OCI-LY1 (cell line): ENCODE measurements around the gene HECW1.

Experiments used
- H2AFZ ChIP-seq: fragments of 200-600 bp; sonication (generic), shearing (Covaris generic); 2 replicates; pipeline ENCODE4 v1.6.0; 2014; ENCODE audit warnings: antibody characterized with exemption, mild to moderate bottlenecking, low read length
- H3F3A ChIP-seq: fragments of 200-600 bp; sonication (generic), shearing (Covaris generic); 2 replicates; pipeline ENCODE4 v1.6.0; 2014; ENCODE audit warnings: mild to moderate bottlenecking, antibody characterized with exemption, low read length, moderate library complexity; ENCODE audit not compliant: insufficient read depth
- H3K27ac ChIP-seq: fragments of 200-600 bp; sonication (generic); 2 replicates; pipeline ENCODE4 v1.5.1; 2014; ENCODE audit warnings: low read length, mixed run types, mild to moderate bottlenecking, low read depth; ENCODE audit not compliant: poor library complexity, severe bottlenecking
- H3K27me3 ChIP-seq: fragments of 200-600 bp; sonication (generic); 2 replicates; pipeline ENCODE4 v1.6.0; 2014; ENCODE audit warnings: antibody characterized with exemption, mild to moderate bottlenecking, low read length, moderate library complexity; ENCODE audit not compliant: insufficient read depth
- H3K36me3 ChIP-seq: fragments of 200-600 bp; sonication (generic); 2 replicates; pipeline ENCODE4 v1.6.1; 2014; ENCODE audit warnings: mild to moderate bottlenecking, antibody characterized with exemption, low read length, moderate library complexity, mixed read lengths; ENCODE audit not compliant: insufficient read depth
- H3K4me1 ChIP-seq: fragments of 200-600 bp; sonication (generic); 2 replicates; pipeline ENCODE4 v1.5.1; 2014; ENCODE audit warnings: mild to moderate bottlenecking, low read length, moderate library complexity; ENCODE audit not compliant: insufficient read depth, severe bottlenecking
- H3K4me2 ChIP-seq: fragments of 200-600 bp; sonication (generic), shearing (Covaris generic); 2 replicates; pipeline ENCODE4 v1.6.1; 2014; ENCODE audit warnings: low read length
- H3K4me3 ChIP-seq: fragments of 200-600 bp; sonication (generic); 2 replicates; pipeline ENCODE4 v1.5.1; 2014; ENCODE audit warnings: low read length, low read depth, mild to moderate bottlenecking, mixed read lengths; ENCODE audit not compliant: poor library complexity, severe bottlenecking
- H3K79me2 ChIP-seq: fragments of 200-600 bp; shearing (Covaris generic); 2 replicates; pipeline ENCODE4 v1.6.1; 2016; ENCODE audit warnings: mixed run types, low read length, mixed read lengths; ENCODE audit not compliant: insufficient read depth
- H3K9ac ChIP-seq: fragments of 200-600 bp; sonication (generic), shearing (Covaris generic); 2 replicates; pipeline ENCODE4 v1.6.1; 2014; ENCODE audit warnings: mild to moderate bottlenecking, low read length, mixed read lengths
- H3K9me2 ChIP-seq: fragments of 200-600 bp; sonication (generic), shearing (Covaris generic); 2 replicates; pipeline ENCODE4 v1.6.1; 2014; ENCODE audit warnings: low read depth, mild to moderate bottlenecking, low read length, mixed read lengths
- H3K9me3 ChIP-seq: fragments of 200-600 bp; shearing (Covaris generic); 2 replicates; pipeline ENCODE4 v1.6.1; 2014; ENCODE audit warnings: low read length, mixed read lengths
- H4K20me1 ChIP-seq: fragments of 200-600 bp; sonication (generic), shearing (Covaris generic); 2 replicates; pipeline ENCODE4 v1.6.0; 2016; ENCODE audit warnings: mild to moderate bottlenecking, low read length; ENCODE audit not compliant: insufficient read depth
- EZH2 ChIP-seq: fragments of 200-600 bp; sonication (generic), shearing (Covaris generic); IDR thresholded peaks from 2 replicates; pipeline ENCODE4 v1.8.0; 2017; ENCODE audit warnings: borderline replicate concordance, mixed run types, mild to moderate bottlenecking, antibody characterized with exemption, low read length, moderate library complexity, mixed read lengths
- TF ChIP-seq, protein P1 (sequence below): fragments of 200-600 bp; sonication (generic), shearing (Covaris generic); IDR thresholded peaks from 2 replicates; pipeline ENCODE4 v1.5.1; 2017; ENCODE audit warnings: mild to moderate bottlenecking, antibody characterized with exemption, low read length, moderate library complexity, mixed read lengths

HECW1 gene

DNA sequence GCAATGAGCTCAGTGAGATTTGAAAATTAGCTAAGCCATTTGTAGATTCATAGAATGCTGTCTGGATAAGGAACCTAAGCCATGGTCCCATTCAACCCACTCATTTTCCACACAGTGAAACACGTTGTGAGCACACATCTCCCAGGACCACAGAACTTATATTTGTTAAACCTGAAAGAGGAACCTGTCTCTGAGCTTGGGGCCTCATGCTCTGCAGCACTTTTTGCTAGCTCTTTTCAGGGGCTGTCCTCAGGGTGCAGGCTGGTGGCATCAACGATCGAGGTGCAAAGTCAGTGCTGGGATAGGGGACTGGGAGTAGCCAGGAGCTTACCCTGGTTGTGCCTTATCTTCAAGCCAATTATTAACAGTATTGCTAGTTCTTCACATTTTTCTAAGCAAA lies 11.9 kb downstream of the HECW1 start:
- H4K20me1 ChIP-seq, result no peaks in the 10 kb centered on the region
- H3K4me3 ChIP-seq, result no peak overlapping the region
- H3K36me3 ChIP-seq, result no peaks in the 10 kb centered on the region
- H3K9me3 ChIP-seq, result no peaks in the 10 kb centered on the region
- H2AFZ ChIP-seq, result no peak overlapping the region
- no peak overlapping the region for H3K9ac ChIP-seq
- no peaks in the 10 kb centered on the region for H3K9me2 ChIP-seq
- TF ChIP-seq EZH2, result no peak
- TF ChIP-seq, protein P1, sequence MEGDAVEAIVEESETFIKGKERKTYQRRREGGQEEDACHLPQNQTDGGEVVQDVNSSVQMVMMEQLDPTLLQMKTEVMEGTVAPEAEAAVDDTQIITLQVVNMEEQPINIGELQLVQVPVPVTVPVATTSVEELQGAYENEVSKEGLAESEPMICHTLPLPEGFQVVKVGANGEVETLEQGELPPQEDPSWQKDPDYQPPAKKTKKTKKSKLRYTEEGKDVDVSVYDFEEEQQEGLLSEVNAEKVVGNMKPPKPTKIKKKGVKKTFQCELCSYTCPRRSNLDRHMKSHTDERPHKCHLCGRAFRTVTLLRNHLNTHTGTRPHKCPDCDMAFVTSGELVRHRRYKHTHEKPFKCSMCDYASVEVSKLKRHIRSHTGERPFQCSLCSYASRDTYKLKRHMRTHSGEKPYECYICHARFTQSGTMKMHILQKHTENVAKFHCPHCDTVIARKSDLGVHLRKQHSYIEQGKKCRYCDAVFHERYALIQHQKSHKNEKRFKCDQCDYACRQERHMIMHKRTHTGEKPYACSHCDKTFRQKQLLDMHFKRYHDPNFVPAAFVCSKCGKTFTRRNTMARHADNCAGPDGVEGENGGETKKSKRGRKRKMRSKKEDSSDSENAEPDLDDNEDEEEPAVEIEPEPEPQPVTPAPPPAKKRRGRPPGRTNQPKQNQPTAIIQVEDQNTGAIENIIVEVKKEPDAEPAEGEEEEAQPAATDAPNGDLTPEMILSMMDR, result no peak
- no peaks in the 10 kb centered on the region for H3K79me2 ChIP-seq
- H3K4me2 ChIP-seq, result no peak overlapping the region
- H3K27me3 ChIP-seq, result no peaks in the 10 kb centered on the region
- H3K4me1 ChIP-seq, result no peaks in the 10 kb centered on the region
- H3K27ac ChIP-seq, result no peak overlapping the region
- no peaks in the 10 kb centered on the region for H3F3A ChIP-seq

- Histone ChIP-seq H2AFZ (no peak overlapping the region), H3K9ac (no peak overlapping the region), H3K79me2 (no peaks in the 10 kb centered on the region), H3K27ac (no peak overlapping the region), H3K36me3 (no peaks in the 10 kb centered on the region), H3K9me3 (no peaks in the 10 kb centered on the region), H3K4me1 (no peaks in the 10 kb centered on the region), H3K4me2 (no peak overlapping the region), H3K9me2 (no peaks in the 10 kb centered on the region), H3K27me3 (no peaks in the 10 kb centered on the region), H4K20me1 (no peaks in the 10 kb centered on the region), H3K4me3 (no peak overlapping the region), H3F3A (no peaks in the 10 kb centered on the region)
- TF ChIP-seq EZH2, result no peak
- TF ChIP-seq, protein P1, result no peak
These were observed 17.9 kb downstream of the HECW1 start for GRCh38 chr7:43130347-43130746.

- H3K79me2 ChIP-seq, result no peaks in the 10 kb centered on the region
- H3K4me3 ChIP-seq, result no peak overlapping the region
- no peaks in the 10 kb centered on the region for H3K9me2 ChIP-seq
- TF ChIP-seq EZH2, result no peak
- TF ChIP-seq, protein P1, result no peak
- no peaks in the 10 kb centered on the region for H3K27me3 ChIP-seq
- no peaks in the 10 kb centered on the region for H4K20me1 ChIP-seq
- no peak overlapping the region for H3K27ac ChIP-seq
- H3K9me3 ChIP-seq, result no peaks in the 10 kb centered on the region
- H3K4me2 ChIP-seq, result no peak overlapping the region
- no peak overlapping the region for H3K9ac ChIP-seq
- no peaks in the 10 kb centered on the region for H3F3A ChIP-seq
- H3K4me1 ChIP-seq, result no peaks in the 10 kb centered on the region
- H3K36me3 ChIP-seq, result no peaks in the 10 kb centered on the region
- no peak overlapping the region for H2AFZ ChIP-seq
These were observed 22.7 kb downstream of the HECW1 start for GRCh38 chr7:43135129-43135528.
